Spleen (tissue), 7 donors: Measurements from ENCODE around the gene USP24.

Source experiments
- CTCF ChIP-seq, 11 experiments: fragments of 200-600 bp in 7 of 11; fragments of 450-650 bp in 4 of 11; sonication (generic) in 4 of 11; IDR thresholded peaks in 8 of 11; conservative IDR thresholded peaks in 3 of 11; 1 replicate in 7 of 11; 2 replicates in 4 of 11; pipeline versions ENCODE4 v1.4.0 to v1.8.0; 2016 to 2021; ENCODE audit warnings: antibody characterized with exemption in 11 of 11, inconsistent platforms in 4 of 11, mild to moderate bottlenecking in 1 of 11
- POLR2A ChIP-seq, 3 donors: fragments of 450-650 bp; IDR thresholded peaks; one replicate each; pipeline ENCODE4 v1.5.1; 2017; ENCODE audit warnings: antibody characterized with exemption in 3 of 3, mild to moderate bottlenecking in 1 of 3
- donor health status: DM: no; HTN: no; CAD: no; lungs with moderate emphysema.
- donor health status: DM: no; HTN: no; CAD: no.
- donor health status: DM: no; HTN: no; CAD: no.

GRCh38 chr1:55051621-55052020 is 163.5 kb downstream of the USP24 start:
- TF ChIP-seq CTCF (IDR thresholded peaks at IDR 0.05 in 8 of 11, conservative IDR thresholded peaks at IDR 0.05 in 3 of 11): no peak
- no peak for TF ChIP-seq POLR2A (IDR thresholded peaks at IDR 0.05)
